HepG2 (cell line): ENCODE measurements around the gene TMEM59. TPM values are rescaled to one million over a fixed set of nuclear protein-coding genes. Genes with fewer than 3 reads are reported as not detected.
A peak's percentile ranks its signal among the peaks of the same experiment; 100 is the strongest.

Source experiments
- CAMTA2 ChIP-seq: sonication (generic); formaldehyde crosslinking; IDR thresholded peaks from 2 replicates; pipeline ENCODE4 v1.4.0; 2020; ENCODE audit warnings: mild to moderate bottlenecking, missing genetic modification reagents, borderline replicate concordance
- EED ChIP-seq: sonication (generic); formaldehyde crosslinking; IDR thresholded peaks from 2 replicates; pipeline ENCODE4 v1.5.0; 2020; ENCODE audit warnings: mild to moderate bottlenecking, missing genetic modification reagents
- FOXP1 ChIP-seq, 2 experiments: fragments of 450-650 bp in 1 of 2; IDR thresholded peaks; 2 replicates each; pipeline ENCODE4 v1.6.1; 2017 to 2018; ENCODE audit warnings: antibody characterized with exemption in 1 of 2
- HCFC1 ChIP-seq: fragments of 150-350 bp; IDR thresholded peaks from 2 replicates; pipeline ENCODE4 v1.6.1; 2014; ENCODE audit warnings: low read depth, low read length
- HHEX ChIP-seq: IDR thresholded peaks from 2 replicates; pipeline ENCODE4 v1.6.1; 2016; ENCODE audit warnings: control low read depth
- KLF9 ChIP-seq: IDR thresholded peaks from 2 replicates; pipeline ENCODE4 v1.6.1; 2016; ENCODE audit warnings: low read depth
- MTERF4 ChIP-seq: sonication (generic); formaldehyde crosslinking; IDR thresholded peaks from 2 replicates; pipeline ENCODE4 v1.8.0; 2023; ENCODE audit warnings: mild to moderate bottlenecking, missing genetic modification reagents
- NR2C2 ChIP-seq: sonication (generic); formaldehyde crosslinking; IDR thresholded peaks from 2 replicates; pipeline ENCODE4 v1.4.0; 2020; ENCODE audit warnings: missing genetic modification reagents, mild to moderate bottlenecking, moderate library complexity, borderline replicate concordance
- NRL ChIP-seq: sonication (generic); formaldehyde crosslinking; IDR thresholded peaks from 2 replicates; pipeline ENCODE4 v1.5.0; 2020; ENCODE audit warnings: missing genetic modification reagents, mild to moderate bottlenecking, moderate library complexity, borderline replicate concordance
- PHF5A ChIP-seq: IDR thresholded peaks from one replicate; pipeline ENCODE4 v1.6.1; 2018; ENCODE audit warnings: low read depth, missing genetic modification reagents; ENCODE audit not compliant: unreplicated experiment
- POGK ChIP-seq: sonication (generic); formaldehyde crosslinking; conservative IDR thresholded peaks from 2 replicates; pipeline ENCODE4 v1.8.0; 2022; ENCODE audit warnings: mild to moderate bottlenecking, moderate library complexity, missing genetic modification reagents
- SMC3 ChIP-seq: IDR thresholded peaks from 2 replicates; pipeline ENCODE4 v1.6.1; 2011; ENCODE audit warnings: low read length, improper control_type of control experiment
- SOX13 ChIP-seq, 3 experiments: fragments of 450-650 bp in 1 of 3; sonication (generic) in 1 of 3; formaldehyde crosslinking in 1 of 3; IDR thresholded peaks in 2 of 3; conservative IDR thresholded peaks in 1 of 3; 2 replicates each; pipeline versions ENCODE4 v1.5.0 to v1.6.1; 2016 to 2020; ENCODE audit warnings: antibody characterized with exemption in 1 of 3, mild to moderate bottlenecking in 1 of 3, missing compliant biosample characterization in 1 of 3, missing genetic modification reagents in 1 of 3, moderate library complexity in 1 of 3
- SYNCRIP ChIP-seq: fragments of 200-400 bp; formaldehyde crosslinking; IDR thresholded peaks from 2 replicates; pipeline ENCODE4 v1.6.1; 2018; ENCODE audit warnings: mild to moderate bottlenecking, low read depth, low read length; ENCODE audit not compliant: insufficient read depth
- TMF1 ChIP-seq: sonication (generic); formaldehyde crosslinking; IDR thresholded peaks from 2 replicates; pipeline ENCODE4 v1.8.1; 2022; ENCODE audit warnings: low read depth, missing genetic modification reagents
- TSC22D2 ChIP-seq: sonication (generic); formaldehyde crosslinking; IDR thresholded peaks from 2 replicates; pipeline ENCODE4 v1.5.1; 2020; ENCODE audit warnings: missing genetic modification reagents, mild to moderate bottlenecking, borderline replicate concordance
- ZBTB3 ChIP-seq: sonication (generic); formaldehyde crosslinking; IDR thresholded peaks from 2 replicates; pipeline ENCODE4 v1.4.0; 2020; ENCODE audit warnings: low read depth, mild to moderate bottlenecking, moderate library complexity, missing genetic modification reagents, borderline replicate concordance
- ZBTB42 ChIP-seq: sonication (generic); formaldehyde crosslinking; IDR thresholded peaks from 2 replicates; pipeline ENCODE4 v1.5.0; 2020; ENCODE audit warnings: mild to moderate bottlenecking, missing genetic modification reagents
- ZBTB49 ChIP-seq: sonication (generic); formaldehyde crosslinking; IDR thresholded peaks from 2 replicates; pipeline ENCODE4 v1.4.0; 2020; ENCODE audit warnings: missing genetic modification reagents, borderline replicate concordance
- ZC3H4 ChIP-seq: sonication (generic); formaldehyde crosslinking; IDR thresholded peaks from 2 replicates; pipeline ENCODE4 v1.4.0; 2020; ENCODE audit warnings: missing genetic modification reagents, borderline replicate concordance
- ZNF101 ChIP-seq: sonication (generic); formaldehyde crosslinking; IDR thresholded peaks from 2 replicates; pipeline ENCODE4 v1.4.0; 2020; ENCODE audit warnings: mild to moderate bottlenecking, low read depth, missing genetic modification reagents, borderline replicate concordance
- ZNF362 ChIP-seq: sonication (generic); formaldehyde crosslinking; IDR thresholded peaks from 2 replicates; pipeline ENCODE4 v1.4.0; 2020; ENCODE audit warnings: missing genetic modification reagents, mild to moderate bottlenecking, borderline replicate concordance
- ZNF546 ChIP-seq: sonication (generic); formaldehyde crosslinking; conservative IDR thresholded peaks from 2 replicates; pipeline ENCODE4 v1.8.1; 2023; ENCODE audit warnings: mild to moderate bottlenecking, missing genetic modification reagents
- polyA plus RNA-seq, 8 experiments: library from polyadenylated mRNA; depleted of rRNA in 3 of 8; stranded (reverse) in 7 of 8; unstranded in 1 of 8; fragments of >200 nt; fragmentation: Illumina TruSeq in 4 of 8; extraction: Trizol in 4 of 8; gene quantifications; 2 replicates each; pipeline versions ENCODE4 v1.2.1 to v1.2.3, GENCODE V29; 2011 to 2016; ENCODE audit warnings: low read depth in 4 of 8, missing spikeins in 1 of 8, mixed read lengths in 1 of 8; ENCODE audit not compliant: insufficient read depth in 1 of 8
- total RNA-seq, 5 experiments: library from RNA; depleted of rRNA; stranded (reverse); fragments of >200 nt; fragmentation: Illumina TruSeq; extraction: Trizol; gene quantifications; 2 replicates each; pipeline ENCODE4 v1.2.3, GENCODE V29; 2016; ENCODE audit warnings: low read depth in 1 of 5

Gene TMEM59
- total and polyA plus RNA-seq, 2 of the 13 experiments (the other 11 are each of a cell fraction or from before 2014, with no cell fraction given) = 147 to 363 TPM

- TF ChIP-seq ZBTB49 = no peak
- no peak for TF ChIP-seq ZC3H4 (CRISPR knock-in tag)
- TF ChIP-seq ZBTB42 = no peak
- TF ChIP-seq SMC3 = peak; percentile 88
- TF ChIP-seq TMF1 (CRISPR knock-in tag) = no peak
- no peak for TF ChIP-seq SOX13 (IDR thresholded peaks at IDR 0.05)
- peak in 1 of 2 experiments; percentile 2; a peak in 1 of 4 replicates for TF ChIP-seq SOX13 (CRISPR knock-in tag; conservative IDR thresholded peaks at IDR 0.05 in 1 of 2, IDR thresholded peaks at IDR 0.05 in 1 of 2)
- TF ChIP-seq CAMTA2 (CRISPR knock-in tag) = no peak
- TF ChIP-seq KLF9 (CRISPR knock-in tag) = no peak
- TF ChIP-seq SYNCRIP = no peak
- TF ChIP-seq TSC22D2 (CRISPR knock-in tag) = no peak; the same call in 1 of the 2 replicates
- TF ChIP-seq HCFC1 = no peak
- no peak for TF ChIP-seq HHEX (CRISPR knock-in tag)
- no peak for TF ChIP-seq PHF5A
- no peak for TF ChIP-seq MTERF4 (CRISPR knock-in tag)
- TF ChIP-seq NR2C2 = no peak
- TF ChIP-seq ZNF101 = no peak
- TF ChIP-seq NRL = no peak
- TF ChIP-seq POGK (CRISPR knock-in tag) = no peak
- TF ChIP-seq ZBTB3 (CRISPR knock-in tag) = no peak
- TF ChIP-seq ZNF546 = no peak
- TF ChIP-seq FOXP1 (IDR thresholded peaks at IDR 0.05) = no peak
- no peak for TF ChIP-seq FOXP1 (CRISPR knock-in tag; IDR thresholded peaks at IDR 0.05)
- TF ChIP-seq EED (CRISPR knock-in tag) = no peak
- TF ChIP-seq ZNF362 (CRISPR knock-in tag) = no peak
Measured at GRCh38 chr1:53992085-53992874, 60.7 kb downstream of the TMEM59 start (continued).
